Measurements from ENCODE around the gene TAOK1.

The TAOK1 gene

GRCh38 chr17:29587591-29587990 lies 197.4 kb downstream of the TAOK1 start:
- H3K4me3 ChIP-seq (ENCODE audit: low read depth, low read length): peak overlapping the region; percentile 84

DNA sequence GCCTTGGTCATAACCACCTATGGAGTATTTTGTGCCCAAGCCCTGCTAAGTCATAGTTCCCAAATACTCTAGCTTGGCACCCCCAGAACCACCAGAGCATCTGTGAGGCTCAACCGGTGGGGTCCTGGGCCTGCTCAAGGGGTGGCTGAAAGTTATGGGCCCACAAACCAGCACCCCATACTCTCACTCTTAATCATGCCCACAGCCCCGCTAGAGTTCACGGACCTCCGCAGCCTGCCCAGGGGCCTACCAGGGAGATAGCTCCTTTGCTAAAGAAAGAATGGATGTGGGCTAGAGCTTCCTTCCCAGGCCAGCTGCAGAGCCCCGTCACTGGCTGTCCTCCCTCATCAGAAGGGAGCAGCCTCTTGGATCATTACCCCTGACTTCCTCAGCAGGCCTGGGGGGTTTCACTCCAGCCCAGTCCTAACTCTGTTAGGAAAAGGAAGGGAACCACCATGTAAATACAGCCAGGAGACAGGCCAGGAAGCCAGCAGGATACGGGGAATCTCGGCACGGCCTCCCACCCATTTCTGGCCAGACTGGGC lies 197.9 kb downstream of the TAOK1 start:
- H3K4me3 ChIP-seq (ENCODE audit: low read depth, low read length): peak overlapping the region; percentile 84
- TF ChIP-seq, protein P1, sequence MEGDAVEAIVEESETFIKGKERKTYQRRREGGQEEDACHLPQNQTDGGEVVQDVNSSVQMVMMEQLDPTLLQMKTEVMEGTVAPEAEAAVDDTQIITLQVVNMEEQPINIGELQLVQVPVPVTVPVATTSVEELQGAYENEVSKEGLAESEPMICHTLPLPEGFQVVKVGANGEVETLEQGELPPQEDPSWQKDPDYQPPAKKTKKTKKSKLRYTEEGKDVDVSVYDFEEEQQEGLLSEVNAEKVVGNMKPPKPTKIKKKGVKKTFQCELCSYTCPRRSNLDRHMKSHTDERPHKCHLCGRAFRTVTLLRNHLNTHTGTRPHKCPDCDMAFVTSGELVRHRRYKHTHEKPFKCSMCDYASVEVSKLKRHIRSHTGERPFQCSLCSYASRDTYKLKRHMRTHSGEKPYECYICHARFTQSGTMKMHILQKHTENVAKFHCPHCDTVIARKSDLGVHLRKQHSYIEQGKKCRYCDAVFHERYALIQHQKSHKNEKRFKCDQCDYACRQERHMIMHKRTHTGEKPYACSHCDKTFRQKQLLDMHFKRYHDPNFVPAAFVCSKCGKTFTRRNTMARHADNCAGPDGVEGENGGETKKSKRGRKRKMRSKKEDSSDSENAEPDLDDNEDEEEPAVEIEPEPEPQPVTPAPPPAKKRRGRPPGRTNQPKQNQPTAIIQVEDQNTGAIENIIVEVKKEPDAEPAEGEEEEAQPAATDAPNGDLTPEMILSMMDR (IDR thresholded peaks at IDR 0.05; ENCODE audit: low read depth, low read length): no peak

More at GRCh38 chr17:29587591-29587990, 197.4 kb downstream of the TAOK1 start:
- TF ChIP-seq, protein P1 (IDR thresholded peaks at IDR 0.05; ENCODE audit: low read depth, low read length): no peak

DNA sequence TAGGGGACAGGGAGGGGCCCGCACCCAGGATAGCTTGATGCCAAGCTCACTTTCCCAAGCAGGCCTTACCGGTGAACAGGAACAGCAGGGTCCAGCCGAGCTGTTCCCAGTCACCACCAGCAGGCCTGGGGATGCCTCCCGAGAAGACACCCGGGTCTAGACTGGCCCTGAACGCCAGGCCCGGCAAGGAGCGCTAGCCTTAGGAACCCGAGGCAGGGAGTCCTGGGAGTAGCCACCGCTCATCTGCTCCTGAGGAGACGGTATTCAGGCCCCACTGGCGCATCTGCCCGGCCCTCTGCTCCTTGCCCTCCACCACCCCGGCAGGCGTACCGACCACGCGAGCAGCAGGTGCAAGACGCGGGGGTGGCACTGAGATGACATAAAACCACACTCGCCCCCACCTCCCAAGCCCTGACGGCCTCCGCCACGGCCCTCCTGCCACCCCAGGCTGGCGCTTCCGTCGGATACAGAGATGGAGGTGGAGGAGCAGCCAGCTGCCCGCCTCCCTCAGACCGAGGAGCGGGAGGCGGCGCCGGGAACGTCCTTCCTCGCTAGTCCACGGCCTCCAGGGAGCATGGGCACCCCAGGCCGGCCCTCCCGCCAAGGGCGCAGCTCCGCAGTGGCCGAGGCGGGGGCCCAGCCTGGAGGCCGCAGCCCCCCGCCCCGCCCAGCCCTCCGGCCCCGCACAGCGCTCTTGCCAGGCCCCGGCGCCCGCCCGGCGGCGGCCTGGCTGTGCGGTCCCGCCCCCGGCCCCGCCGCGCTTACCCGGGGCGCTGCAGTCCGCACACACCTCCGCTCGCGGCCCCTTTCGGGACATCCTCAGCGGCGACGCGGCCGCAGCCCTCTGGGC lies 198.6 kb downstream of the TAOK1 start:
- H3K4me3 ChIP-seq (ENCODE audit: low read depth, low read length): peak overlapping the region; percentile 84
- TF ChIP-seq, protein P1 (IDR thresholded peaks at IDR 0.05; ENCODE audit: low read depth, low read length): no peak

DNA sequence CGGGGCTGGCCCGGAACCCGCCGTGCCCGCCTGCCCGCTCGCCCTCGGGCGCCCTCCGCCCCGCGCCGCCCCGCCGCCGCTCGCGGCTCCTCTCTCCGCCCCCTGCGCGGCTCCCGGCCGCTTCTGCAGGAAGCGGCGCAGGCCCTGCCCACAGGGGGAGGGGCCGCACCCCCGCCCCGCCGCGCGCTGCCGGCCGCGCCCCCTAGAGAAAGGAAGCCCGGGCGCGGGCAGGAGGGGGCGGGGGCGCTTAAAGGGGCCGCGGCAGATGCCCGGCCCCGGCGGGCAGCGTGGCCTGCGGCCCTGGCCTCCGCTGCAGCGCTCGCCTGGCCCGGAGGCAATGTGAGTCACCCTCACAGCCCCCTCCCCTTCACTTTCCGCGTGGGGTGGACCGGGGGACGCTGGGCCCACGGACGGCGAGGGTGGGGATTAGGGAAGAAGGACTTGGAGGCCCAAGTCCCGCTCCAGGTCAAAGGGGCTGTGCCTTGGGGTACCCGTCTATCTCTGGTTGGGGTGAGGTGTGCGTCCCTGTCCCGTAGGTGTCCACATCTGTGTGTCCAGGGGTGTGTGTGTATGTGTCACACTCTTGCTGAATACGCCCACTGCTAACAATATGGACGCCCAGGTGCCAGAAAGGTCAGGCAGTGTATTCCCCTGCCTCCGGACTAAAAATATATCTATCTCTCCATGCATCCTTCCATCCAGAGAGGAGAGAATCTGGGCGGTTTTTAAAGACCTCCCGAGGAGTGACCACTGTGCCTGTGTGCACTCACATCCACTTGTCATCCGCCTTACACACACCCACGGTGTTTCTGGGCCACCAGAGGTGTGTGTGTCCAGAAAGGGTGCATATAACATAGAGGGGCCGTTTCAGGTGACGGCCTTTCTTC lies 199.6 kb downstream of the TAOK1 start, which contains the start of gene GIT1:
Gene GIT1, minus strand, starts transcription at position 125 of the 887 bp plus-strand sequence. CDS start 270 bp downstream, outside the sequence.
- TF ChIP-seq, protein P1 (IDR thresholded peaks at IDR 0.05; ENCODE audit: low read depth, low read length): no peak
- H3K4me3 ChIP-seq (ENCODE audit: low read depth, low read length): peak within 1 kb of the TSS; percentile 84

DNA sequence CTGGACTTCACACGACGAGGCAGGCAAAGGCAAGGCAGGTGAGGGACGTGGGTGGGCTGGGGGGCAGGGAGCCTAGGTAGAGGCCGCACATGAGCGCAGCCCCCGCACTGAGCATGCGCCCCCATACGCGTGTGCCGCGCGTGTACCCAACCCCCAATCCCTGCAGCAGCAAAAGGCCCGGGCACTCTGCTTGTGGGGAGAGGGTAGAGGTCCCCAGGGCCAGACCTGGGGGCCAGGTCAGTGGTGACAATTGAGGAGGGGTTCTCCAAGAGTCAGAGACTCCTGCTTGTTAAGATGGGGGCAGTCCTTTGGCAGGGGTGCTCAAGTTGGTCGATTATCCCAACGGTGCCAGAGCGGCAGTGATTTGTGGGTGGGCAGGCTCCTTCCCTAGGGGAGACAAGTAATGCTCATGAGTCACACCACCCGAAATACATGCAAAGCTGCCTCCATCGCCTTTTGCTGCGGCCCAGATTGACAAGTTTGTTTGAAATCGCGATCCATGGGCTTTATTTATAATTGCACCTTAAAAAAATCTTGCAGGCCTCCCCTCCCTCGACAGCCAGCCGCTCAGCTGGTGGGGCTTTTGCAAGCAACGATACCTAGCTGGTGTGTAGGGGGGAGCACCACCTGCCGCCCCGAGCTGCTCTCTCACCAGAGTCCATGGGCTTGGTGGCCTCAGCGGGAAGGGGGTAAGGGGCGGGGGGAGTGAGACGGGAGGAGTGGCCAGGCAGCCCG lies 200.4 kb downstream of the TAOK1 start:
- H3K4me3 ChIP-seq (ENCODE audit: low read depth, low read length): peak overlapping the region; percentile 57
- TF ChIP-seq, protein P1 (IDR thresholded peaks at IDR 0.05; ENCODE audit: low read depth, low read length): no peak

GRCh38 chr17:29591146-29591736 lies 201.1 kb downstream of the TAOK1 start:
- TF ChIP-seq, protein P1 (IDR thresholded peaks at IDR 0.05; ENCODE audit: low read depth, low read length): no peak
- H3K4me3 ChIP-seq (ENCODE audit: low read depth, low read length): peak overlapping the region; percentile 31; the same call in 1 of the 2 replicates
